IgD-negative memory B cell (primary cell): ENCODE results near the gene KTN1. TPM values are rescaled to one million over a fixed set of nuclear protein-coding genes. Genes with fewer than 3 reads are reported as not detected.
A peak's percentile ranks its signal among the peaks of the same experiment; 100 is the strongest.

Source experiments
- H3K27ac Mint-ChIP-seq, 3 donors: one replicate each; pipeline ENCODE4 v1.8.0; 2020 to 2022; ENCODE audit warnings: mild to moderate bottlenecking in 3 of 3, mixed read lengths in 3 of 3, moderate library complexity in 1 of 3
- H3K27me3 Mint-ChIP-seq: one replicate; pipeline ENCODE4 v1.8.0; 2021; ENCODE audit warnings: mixed read lengths
- H3K36me3 Mint-ChIP-seq: one replicate; pipeline ENCODE4 v1.8.0; 2020; ENCODE audit warnings: mild to moderate bottlenecking, mixed read lengths
- H3K4me1 Mint-ChIP-seq, 3 donors: one replicate each; pipeline ENCODE4 v1.8.0; 2020 to 2022; ENCODE audit warnings: mixed read lengths in 3 of 3, mild to moderate bottlenecking in 1 of 3
- H3K4me3 Mint-ChIP-seq, 4 donors: one replicate each; pipeline ENCODE4 v1.8.0; 2020 to 2022; ENCODE audit warnings: mild to moderate bottlenecking in 4 of 4, mixed read lengths in 4 of 4, moderate library complexity in 3 of 4
- H3K9me3 Mint-ChIP-seq, 3 donors: one replicate each; pipeline ENCODE4 v1.8.0; 2020 to 2021; ENCODE audit warnings: mixed read lengths in 3 of 3, mild to moderate bottlenecking in 1 of 3
- polyA plus RNA-seq: library from polyadenylated mRNA; unstranded; fragments of 300-500 nt; fragmentation: Illumina TruSeq; gene quantifications from one replicate; pipeline ENCODE4 v1.2.3, GENCODE V29; 2021

The KTN1 gene
- polyA plus RNA-seq, 1 donor from 2014 or later: 55.3 TPM

- peaks cover 0 to 9% (median 5%) of the 10 kb centered on the region in 3 donors for H3K9me3 Mint-ChIP-seq
- no peaks in the 10 kb centered on the region for H3K27me3 Mint-ChIP-seq
- no peak overlapping the region for H3K27ac Mint-ChIP-seq
- H3K4me3 Mint-ChIP-seq: no peak overlapping the region
- no peaks in the 10 kb centered on the region for H3K4me1 Mint-ChIP-seq
- peaks cover 8% of the 10 kb centered on the region for H3K36me3 Mint-ChIP-seq
Observed at GRCh38 chr14:55556929-55557623, 22.9 kb upstream of the KTN1 start.

- peaks cover 12% of the 10 kb centered on the region for H3K36me3 Mint-ChIP-seq
- H3K27me3 Mint-ChIP-seq: no peaks in the 10 kb centered on the region
- no peaks in the 10 kb centered on the region for H3K9me3 Mint-ChIP-seq
- no peak overlapping the region for H3K27ac Mint-ChIP-seq
- H3K4me1 Mint-ChIP-seq: no peaks in the 10 kb centered on the region
- H3K4me3 Mint-ChIP-seq: no peak overlapping the region
Observed at GRCh38 chr14:55562135-55562534, 17.9 kb upstream of the KTN1 start.

GRCh38 chr14:55568618-55569017 is 11.4 kb upstream of the KTN1 start:
- no peak overlapping the region for H3K4me3 Mint-ChIP-seq

GRCh38 chr14:55571125-55571889 is 8.7 kb upstream of the KTN1 start:
- H3K4me1 Mint-ChIP-seq: peaks cover 4 to 7% (median 5%) of the 10 kb centered on the region in 3 donors
- no peaks in the 10 kb centered on the region for H3K27me3 Mint-ChIP-seq
- no peaks in the 10 kb centered on the region for H3K36me3 Mint-ChIP-seq
- H3K9me3 Mint-ChIP-seq: no peaks in the 10 kb centered on the region
- no peak overlapping the region for H3K4me3 Mint-ChIP-seq
- peak overlapping the region in 1 of 3 donors; percentile 81 for H3K27ac Mint-ChIP-seq

More at GRCh38 chr14:55568618-55569017, 11.4 kb upstream of the KTN1 start:
- no peaks in the 10 kb centered on the region for H3K9me3 Mint-ChIP-seq
- H3K36me3 Mint-ChIP-seq: no peaks in the 10 kb centered on the region
- peaks cover 4 to 7% (median 5%) of the 10 kb centered on the region in 3 donors for H3K4me1 Mint-ChIP-seq
- no peaks in the 10 kb centered on the region for H3K27me3 Mint-ChIP-seq
- H3K27ac Mint-ChIP-seq: no peak overlapping the region

GRCh38 chr14:55572578-55572977 is 7.4 kb upstream of the KTN1 start:
- H3K27ac Mint-ChIP-seq: no peak overlapping the region
- peaks cover 4 to 9% (median 5%) of the 10 kb centered on the region in 3 donors for H3K4me1 Mint-ChIP-seq
- H3K36me3 Mint-ChIP-seq: peaks cover 1% of the 10 kb centered on the region
- no peak overlapping the region for H3K4me3 Mint-ChIP-seq
- H3K9me3 Mint-ChIP-seq: no peaks in the 10 kb centered on the region
- no peaks in the 10 kb centered on the region for H3K27me3 Mint-ChIP-seq

GRCh38 chr14:55574988-55575387 is 5.0 kb upstream of the KTN1 start:
- Mint-ChIP-seq H3K27ac (peak overlapping the region in 1 of 3 donors; percentile 39), H3K27me3 (no peaks in the 10 kb centered on the region), H3K4me3 (no peak overlapping the region), H3K9me3 (no peaks in the 10 kb centered on the region), H3K36me3 (peaks cover 1% of the 10 kb centered on the region), H3K4me1 (peaks cover 5 to 19% (median 7%) of the 10 kb centered on the region in 3 donors)

- Mint-ChIP-seq H3K36me3 (peaks cover 1% of the 10 kb centered on the region), H3K4me1 (peaks cover 10 to 23% (median 12%) of the 10 kb centered on the region in 3 donors), H3K4me3 (no peak overlapping the region)
Observed at GRCh38 chr14:55577229-55577628, 2.8 kb upstream of the KTN1 start.

GRCh38 chr14:55578511-55578910 is 1.5 kb upstream of the KTN1 start:
- Mint-ChIP-seq H3K9me3 (no peaks in the 10 kb centered on the region), H3K4me1 (peaks cover 10 to 29% (median 20%) of the 10 kb centered on the region in 3 donors), H3K36me3 (peaks cover 1% of the 10 kb centered on the region), H3K4me3 (peak overlapping the region; percentile 90 to 99 (median 95)), H3K27me3 (no peaks in the 10 kb centered on the region), H3K27ac (peak overlapping the region in 2 of 3 donors; percentile 73 to 98)

More at GRCh38 chr14:55577229-55577628, 2.8 kb upstream of the KTN1 start:
- Mint-ChIP-seq H3K27ac (no peak overlapping the region), H3K27me3 (no peaks in the 10 kb centered on the region), H3K9me3 (no peaks in the 10 kb centered on the region)

GRCh38 chr14:55580470-55581341 is 699 bp downstream of the KTN1 start:
- H3K36me3 Mint-ChIP-seq: peaks cover 1% of the 10 kb centered on the region
- no peaks in the 10 kb centered on the region for H3K9me3 Mint-ChIP-seq
- H3K27me3 Mint-ChIP-seq: no peaks in the 10 kb centered on the region

GRCh38 chr14:55581342-55581771 is 1.4 kb downstream of the KTN1 start:
- Mint-ChIP-seq H3K27ac (peak overlapping the region; percentile 78 to 93 (median 90)), H3K27me3 (no peaks in the 10 kb centered on the region)

More at GRCh38 chr14:55580470-55581341, 699 bp downstream of the KTN1 start:
- peaks cover 13 to 32% (median 23%) of the 10 kb centered on the region in 3 donors for H3K4me1 Mint-ChIP-seq
- peak overlapping the region; percentile 87 to 94 (median 92) for H3K4me3 Mint-ChIP-seq
- H3K27ac Mint-ChIP-seq: peak overlapping the region; percentile 78 to 93 (median 90)

GRCh38 chr14:55582746-55583145 is 2.7 kb downstream of the KTN1 start:
- H3K4me1 Mint-ChIP-seq: peaks cover 33 to 49% (median 38%) of the 10 kb centered on the region in 3 donors
- no peaks in the 10 kb centered on the region for H3K27me3 Mint-ChIP-seq
- H3K36me3 Mint-ChIP-seq: no peaks in the 10 kb centered on the region
- peak overlapping the region; percentile 51 to 83 (median 72) for H3K4me3 Mint-ChIP-seq
- H3K9me3 Mint-ChIP-seq: no peaks in the 10 kb centered on the region
- H3K27ac Mint-ChIP-seq: peak overlapping the region in 1 of 3 donors; percentile 57

More at GRCh38 chr14:55581342-55581771, 1.4 kb downstream of the KTN1 start:
- peaks cover 19 to 38% (median 29%) of the 10 kb centered on the region in 3 donors for H3K4me1 Mint-ChIP-seq
- peak overlapping the region; percentile 87 to 94 (median 92) for H3K4me3 Mint-ChIP-seq
- peaks cover 1% of the 10 kb centered on the region for H3K36me3 Mint-ChIP-seq
- no peaks in the 10 kb centered on the region for H3K9me3 Mint-ChIP-seq

- Mint-ChIP-seq H3K4me3 (no peak overlapping the region), H3K27ac (no peak overlapping the region), H3K9me3 (no peaks in the 10 kb centered on the region), H3K36me3 (no peaks in the 10 kb centered on the region), H3K27me3 (no peaks in the 10 kb centered on the region), H3K4me1 (peaks cover 43 to 48% (median 43%) of the 10 kb centered on the region in 3 donors)
Observed at GRCh38 chr14:55583942-55584468, 4.0 kb downstream of the KTN1 start.

- H3K4me1 Mint-ChIP-seq: peaks cover 49 to 50% (median 50%) of the 10 kb centered on the region in 3 donors
- peaks cover 1% of the 10 kb centered on the region for H3K36me3 Mint-ChIP-seq
- no peaks in the 10 kb centered on the region for H3K9me3 Mint-ChIP-seq
- peak overlapping the region in 1 of 3 donors; percentile 46 for H3K27ac Mint-ChIP-seq
- no peaks in the 10 kb centered on the region for H3K27me3 Mint-ChIP-seq
- H3K4me3 Mint-ChIP-seq: no peak overlapping the region
Observed at GRCh38 chr14:55585854-55586253, 5.8 kb downstream of the KTN1 start.

- peaks cover 45 to 47% (median 47%) of the 10 kb centered on the region in 3 donors for H3K4me1 Mint-ChIP-seq
- peaks cover 1% of the 10 kb centered on the region for H3K36me3 Mint-ChIP-seq
- no peaks in the 10 kb centered on the region for H3K9me3 Mint-ChIP-seq
- H3K27ac Mint-ChIP-seq: no peak overlapping the region
- H3K4me3 Mint-ChIP-seq: no peak overlapping the region
- H3K27me3 Mint-ChIP-seq: no peaks in the 10 kb centered on the region
Observed at GRCh38 chr14:55586411-55586810, 6.4 kb downstream of the KTN1 start.
